Measurements from ENCODE around the gene DDX39B.
A peak's percentile ranks its signal among the peaks of the same experiment; 100 is the strongest.

DDX39B gene

GRCh38 chr6:31547727-31548543, 6.1 kb upstream of the DDX39B start:
- no peak for DNase-seq (ENCODE audit: low read depth)

- DNase-seq (ENCODE audit: low read depth) = peak; percentile 82
Measured at GRCh38 chr6:31546958-31547726, 5.3 kb upstream of the DDX39B start, which contains the start of gene NFKBIL1. Gene NFKBIL1 (plus strand): TSS chr6:31547608. CDS start chr6:31547695, 87 bp downstream.

- DNase-seq (ENCODE audit: low read depth) = peak; percentile 69
Measured at GRCh38 chr6:31546339-31546957, 4.6 kb upstream of the DDX39B start, which contains the start of gene ATP6V1G2. Gene ATP6V1G2 (minus strand): TSS chr6:31546608. CDS start chr6:31546559, 49 bp downstream.

- DNase-seq (ENCODE audit: low read depth) = no peak
Measured at GRCh38 chr6:31545291-31545690, 3.5 kb upstream of the DDX39B start.

- no peak for DNase-seq (ENCODE audit: low read depth)
Measured at GRCh38 chr6:31544676-31545075, 2.9 kb upstream of the DDX39B start.

- DNase-seq (ENCODE audit: low read depth) = no peak
Measured at GRCh38 chr6:31543639-31544038, 1.8 kb upstream of the DDX39B start.

- peak; percentile 58 for DNase-seq (ENCODE audit: low read depth)
Measured at GRCh38 chr6:31541059-31541657, 645 bp downstream of the DDX39B start.

- no peak for DNase-seq (ENCODE audit: low read depth)
Measured at GRCh38 chr6:31540640-31541039, 1.2 kb downstream of the DDX39B start.

GRCh38 chr6:31538805-31539400, 2.9 kb downstream of the DDX39B start:
- no peak for DNase-seq (ENCODE audit: low read depth)

GRCh38 chr6:31535538-31536324, 6.1 kb downstream of the DDX39B start:
- DNase-seq (ENCODE audit: low read depth) = no peak

- no peak for DNase-seq (ENCODE audit: low read depth)
Measured at GRCh38 chr6:31534521-31535040, 7.2 kb downstream of the DDX39B start.

- DNase-seq (ENCODE audit: low read depth) = no peak
Measured at GRCh38 chr6:31534011-31534410, 7.8 kb downstream of the DDX39B start.

- no peak for DNase-seq (ENCODE audit: low read depth)
Measured at GRCh38 chr6:31533455-31533841, 8.4 kb downstream of the DDX39B start.

GRCh38 chr6:31532644-31533454, 9.0 kb downstream of the DDX39B start:
- DNase-seq (ENCODE audit: low read depth) = no peak

GRCh38 chr6:31531771-31532643, 9.8 kb downstream of the DDX39B start:
- no peak for DNase-seq (ENCODE audit: low read depth)

GRCh38 chr6:31531162-31531561, 10.6 kb downstream of the DDX39B start:
- DNase-seq (ENCODE audit: low read depth) = no peak

GRCh38 chr6:31530659-31531058, 11.1 kb downstream of the DDX39B start:
- DNase-seq (ENCODE audit: low read depth) = no peak

- no peak for DNase-seq (ENCODE audit: low read depth)
Measured at GRCh38 chr6:31529329-31530150, 12.3 kb downstream of the DDX39B start.

Data from activated T-helper 1 cell treated with Interleukin-2 at 50 U/mL for 16 hours (primary cell).